ENCODE measurements around the gene ARHGAP20.

ARHGAP20 gene

GRCh38 chr11:110711776-110712658 lies at the start of gene ARHGAP20:
ARHGAP20 (minus strand) TSS chr11:110712437; CDS start chr11:110712231, 206 bp downstream.
- peak within 1 kb of the TSS; percentile 90 for H2AFZ ChIP-seq (ENCODE audit: low read length, unreplicated experiment)
- no peaks in the 10 kb centered on the region for H3K36me3 ChIP-seq (ENCODE audit: insufficient read depth, low read length)
- 0 out of 2 replicates have a peak within 1 kb of the TSS, but pooled peaks have one; percentile 4 for H3K27ac ChIP-seq (ENCODE audit: low read depth, low read length)
- peak within 1 kb of the TSS; percentile 92 for H3K4me3 ChIP-seq (ENCODE audit: low read depth, low read length)
- H3K79me2 ChIP-seq (ENCODE audit: control insufficient read depth, insufficient read depth, low read length, unreplicated experiment), result no peaks in the 10 kb centered on the region
- H3K4me1 ChIP-seq (ENCODE audit: control insufficient read depth, insufficient read depth, low read length, unreplicated experiment), result peaks cover 34% of the 10 kb centered on the region
- H3K27me3 ChIP-seq (ENCODE audit: insufficient read depth, low read length), result no peaks in the 10 kb centered on the region

- H3K27ac ChIP-seq (ENCODE audit: low read depth, low read length), result peak overlapping the region; percentile 94
- H3K79me2 ChIP-seq (ENCODE audit: control insufficient read depth, insufficient read depth, low read length, unreplicated experiment), result no peaks in the 10 kb centered on the region
- no peaks in the 10 kb centered on the region for H3K27me3 ChIP-seq (ENCODE audit: insufficient read depth, low read length)
- H2AFZ ChIP-seq (ENCODE audit: low read length, unreplicated experiment), result no peak overlapping the region
- H3K36me3 ChIP-seq (ENCODE audit: insufficient read depth, low read length), result no peaks in the 10 kb centered on the region
- H3K4me1 ChIP-seq (ENCODE audit: control insufficient read depth, insufficient read depth, low read length, unreplicated experiment), result peaks cover 65% of the 10 kb centered on the region
- H3K4me3 ChIP-seq (ENCODE audit: low read depth, low read length), result no peak overlapping the region
Measured at GRCh38 chr11:110761991-110762390, 49.8 kb upstream of the ARHGAP20 start.

GRCh38 chr11:110761131-110761530 lies 48.9 kb upstream of the ARHGAP20 start:
- Histone ChIP-seq H3K79me2 (ENCODE audit: control insufficient read depth, insufficient read depth, low read length, unreplicated experiment) (no peaks in the 10 kb centered on the region), H3K4me3 (ENCODE audit: low read depth, low read length) (no peak overlapping the region)

GRCh38 chr11:110759972-110760381 lies 47.7 kb upstream of the ARHGAP20 start:
- Histone ChIP-seq H3K27me3 (ENCODE audit: insufficient read depth, low read length) (no peaks in the 10 kb centered on the region), H3K4me1 (ENCODE audit: control insufficient read depth, insufficient read depth, low read length, unreplicated experiment) (peaks cover 65% of the 10 kb centered on the region), H2AFZ (ENCODE audit: low read length, unreplicated experiment) (peak overlapping the region; percentile 29), H3K36me3 (ENCODE audit: insufficient read depth, low read length) (no peaks in the 10 kb centered on the region), H3K27ac (ENCODE audit: low read depth, low read length) (peak overlapping the region; percentile 24), H3K4me3 (ENCODE audit: low read depth, low read length) (no peak overlapping the region), H3K79me2 (ENCODE audit: control insufficient read depth, insufficient read depth, low read length, unreplicated experiment) (no peaks in the 10 kb centered on the region)

More at GRCh38 chr11:110761131-110761530, 48.9 kb upstream of the ARHGAP20 start:
- no peaks in the 10 kb centered on the region for H3K36me3 ChIP-seq (ENCODE audit: insufficient read depth, low read length)
- no peak overlapping the region for H2AFZ ChIP-seq (ENCODE audit: low read length, unreplicated experiment)
- no peak overlapping the region for H3K27ac ChIP-seq (ENCODE audit: low read depth, low read length)
- no peaks in the 10 kb centered on the region for H3K27me3 ChIP-seq (ENCODE audit: insufficient read depth, low read length)
- peaks cover 65% of the 10 kb centered on the region for H3K4me1 ChIP-seq (ENCODE audit: control insufficient read depth, insufficient read depth, low read length, unreplicated experiment)

GRCh38 chr11:110757962-110758755 lies 45.9 kb upstream of the ARHGAP20 start:
- H3K27ac ChIP-seq (ENCODE audit: low read depth, low read length), result no peak overlapping the region
- H3K4me1 ChIP-seq (ENCODE audit: control insufficient read depth, insufficient read depth, low read length, unreplicated experiment), result peaks cover 49% of the 10 kb centered on the region
- no peak overlapping the region for H2AFZ ChIP-seq (ENCODE audit: low read length, unreplicated experiment)
- no peaks in the 10 kb centered on the region for H3K79me2 ChIP-seq (ENCODE audit: control insufficient read depth, insufficient read depth, low read length, unreplicated experiment)
- H3K36me3 ChIP-seq (ENCODE audit: insufficient read depth, low read length), result no peaks in the 10 kb centered on the region
- no peaks in the 10 kb centered on the region for H3K27me3 ChIP-seq (ENCODE audit: insufficient read depth, low read length)
- no peak overlapping the region for H3K4me3 ChIP-seq (ENCODE audit: low read depth, low read length)

GRCh38 chr11:110757066-110757465 lies 44.8 kb upstream of the ARHGAP20 start:
- no peak overlapping the region for H3K4me3 ChIP-seq (ENCODE audit: low read depth, low read length)
- H3K4me1 ChIP-seq (ENCODE audit: control insufficient read depth, insufficient read depth, low read length, unreplicated experiment), result peaks cover 39% of the 10 kb centered on the region
- H3K79me2 ChIP-seq (ENCODE audit: control insufficient read depth, insufficient read depth, low read length, unreplicated experiment), result no peaks in the 10 kb centered on the region
- H3K36me3 ChIP-seq (ENCODE audit: insufficient read depth, low read length), result 0 out of 2 replicates have a peak, but pooled peaks cover 2% of the 10 kb centered on the region
- H3K27me3 ChIP-seq (ENCODE audit: insufficient read depth, low read length), result no peaks in the 10 kb centered on the region
- H3K27ac ChIP-seq (ENCODE audit: low read depth, low read length), result no peak overlapping the region
- H2AFZ ChIP-seq (ENCODE audit: low read length, unreplicated experiment), result no peak overlapping the region

- Histone ChIP-seq H3K27ac (ENCODE audit: low read depth, low read length) (no peak overlapping the region), H3K36me3 (ENCODE audit: insufficient read depth, low read length) (0 out of 2 replicates have a peak, but pooled peaks cover 3% of the 10 kb centered on the region), H2AFZ (ENCODE audit: low read length, unreplicated experiment) (no peak overlapping the region), H3K4me1 (ENCODE audit: control insufficient read depth, insufficient read depth, low read length, unreplicated experiment) (peaks cover 30% of the 10 kb centered on the region), H3K27me3 (ENCODE audit: insufficient read depth, low read length) (no peaks in the 10 kb centered on the region), H3K4me3 (ENCODE audit: low read depth, low read length) (no peak overlapping the region), H3K79me2 (ENCODE audit: control insufficient read depth, insufficient read depth, low read length, unreplicated experiment) (no peaks in the 10 kb centered on the region)
Measured at GRCh38 chr11:110755941-110756340, 43.7 kb upstream of the ARHGAP20 start.

- peaks cover 4% of the 10 kb centered on the region for H3K4me1 ChIP-seq (ENCODE audit: control insufficient read depth, insufficient read depth, low read length, unreplicated experiment)
- H3K27me3 ChIP-seq (ENCODE audit: insufficient read depth, low read length), result no peaks in the 10 kb centered on the region
- H3K4me3 ChIP-seq (ENCODE audit: low read depth, low read length), result no peak overlapping the region
- no peaks in the 10 kb centered on the region for H3K79me2 ChIP-seq (ENCODE audit: control insufficient read depth, insufficient read depth, low read length, unreplicated experiment)
- no peak overlapping the region for H2AFZ ChIP-seq (ENCODE audit: low read length, unreplicated experiment)
- H3K27ac ChIP-seq (ENCODE audit: low read depth, low read length), result no peak overlapping the region
- H3K36me3 ChIP-seq (ENCODE audit: insufficient read depth, low read length), result 0 out of 2 replicates have a peak, but pooled peaks cover 3% of the 10 kb centered on the region
Measured at GRCh38 chr11:110752890-110753289, 40.7 kb upstream of the ARHGAP20 start.

GRCh38 chr11:110750100-110750499 lies 37.9 kb upstream of the ARHGAP20 start:
- Histone ChIP-seq H3K4me1 (ENCODE audit: control insufficient read depth, insufficient read depth, low read length, unreplicated experiment) (no peaks in the 10 kb centered on the region), H3K79me2 (ENCODE audit: control insufficient read depth, insufficient read depth, low read length, unreplicated experiment) (no peaks in the 10 kb centered on the region), H2AFZ (ENCODE audit: low read length, unreplicated experiment) (no peak overlapping the region), H3K36me3 (ENCODE audit: insufficient read depth, low read length) (0 out of 2 replicates have a peak, but pooled peaks cover 3% of the 10 kb centered on the region), H3K27me3 (ENCODE audit: insufficient read depth, low read length) (no peaks in the 10 kb centered on the region), H3K27ac (ENCODE audit: low read depth, low read length) (no peak overlapping the region), H3K4me3 (ENCODE audit: low read depth, low read length) (no peak overlapping the region)

GRCh38 chr11:110747531-110747930 lies 35.3 kb upstream of the ARHGAP20 start:
- no peaks in the 10 kb centered on the region for H3K79me2 ChIP-seq (ENCODE audit: control insufficient read depth, insufficient read depth, low read length, unreplicated experiment)
- H3K4me3 ChIP-seq (ENCODE audit: low read depth, low read length), result no peak overlapping the region
- no peak overlapping the region for H3K27ac ChIP-seq (ENCODE audit: low read depth, low read length)
- H3K36me3 ChIP-seq (ENCODE audit: insufficient read depth, low read length), result 0 out of 2 replicates have a peak, but pooled peaks cover 3% of the 10 kb centered on the region
- H3K4me1 ChIP-seq (ENCODE audit: control insufficient read depth, insufficient read depth, low read length, unreplicated experiment), result no peaks in the 10 kb centered on the region
- H2AFZ ChIP-seq (ENCODE audit: low read length, unreplicated experiment), result no peak overlapping the region
- H3K27me3 ChIP-seq (ENCODE audit: insufficient read depth, low read length), result no peaks in the 10 kb centered on the region
